Natural killer cell (primary cell): ENCODE measurements around the gene SOX4. TPM values are rescaled to one million over a fixed set of nuclear protein-coding genes. Genes with fewer than 3 reads are reported as not detected.

ENCODE experiments used
- ATAC-seq, 3 donors: fragments of 150-1000 bp in 2 of 3; fragments of 200-7000 bp in 1 of 3; cut with Tn5 transposase; 1 replicate in 1 of 3; 2 replicates in 2 of 3; pipeline ENCODE4 v1.10.0; 2021; ENCODE audit warnings: mild to moderate bottlenecking in 2 of 3, moderate library complexity in 2 of 3
- DNase-seq, 2 donors: peaks; one replicate each; pipeline versions ENCODE4 v3.0.0 to v3.0.0-alpha.2; 2013 to 2021; ENCODE audit warnings: mixed read lengths in 1 of 2
- H3K27ac ChIP-seq: one replicate; pipeline ENCODE4 v1.5.1; 2013; ENCODE audit warnings: mild to moderate bottlenecking, low read length
- H3K27me3 ChIP-seq: one replicate; pipeline ENCODE4 v1.6.1; 2013; ENCODE audit warnings: low read length; ENCODE audit not compliant: control insufficient read depth, insufficient read depth
- H3K36me3 ChIP-seq: one replicate; pipeline ENCODE4 v1.6.1; 2013; ENCODE audit warnings: low read length; ENCODE audit not compliant: control insufficient read depth, insufficient read depth
- H3K4me1 ChIP-seq: one replicate; pipeline ENCODE4 v1.6.1; 2013; ENCODE audit warnings: low read length; ENCODE audit not compliant: control insufficient read depth, insufficient read depth
- H3K4me3 ChIP-seq: one replicate; pipeline ENCODE4 v1.5.1; 2013; ENCODE audit warnings: low read length
- H3K9me3 ChIP-seq: one replicate; pipeline ENCODE4 v1.6.1; 2013; ENCODE audit warnings: low read length; ENCODE audit not compliant: control insufficient read depth, insufficient read depth
- H3K27ac Mint-ChIP-seq, 2 donors: one replicate each; pipeline ENCODE4 v1.8.0; 2022; ENCODE audit warnings: mild to moderate bottlenecking in 2 of 2, mixed read lengths in 2 of 2, moderate library complexity in 1 of 2
- H3K27me3 Mint-ChIP-seq, 2 donors: one replicate each; pipeline ENCODE4 v1.8.0; 2022; ENCODE audit warnings: low read depth in 2 of 2, mixed read lengths in 2 of 2
- H3K36me3 Mint-ChIP-seq: one replicate; pipeline ENCODE4 v1.8.0; 2022; ENCODE audit warnings: mixed read lengths
- H3K4me1 Mint-ChIP-seq, 2 donors: one replicate each; pipeline ENCODE4 v1.8.0; 2022; ENCODE audit warnings: mixed read lengths in 2 of 2
- H3K4me3 Mint-ChIP-seq: one replicate; pipeline ENCODE4 v1.8.0; 2022; ENCODE audit warnings: mild to moderate bottlenecking, moderate library complexity, mixed read lengths
- H3K9me3 Mint-ChIP-seq, 2 donors: one replicate each; pipeline ENCODE4 v1.8.0; 2022; ENCODE audit warnings: mixed read lengths in 2 of 2
- CTCF ChIP-seq: fragments of 200-600 bp; IDR thresholded peaks from one replicate; pipeline ENCODE4 v1.8.0; 2022; ENCODE audit warnings: antibody characterized with exemption
- WGBS: methylation state at CpG from one replicate; pipeline ENCODE4 v1.1.7; 2013; ENCODE audit warnings: missing lambda C conversion rate; ENCODE audit not compliant: insufficient coverage; 5-methylcytosine and 5-hydroxymethylcytosine counted together
- intact Hi-C: fragments of 100-400 bp; cut with micrococcal nuclease; formaldehyde crosslinking; loops from one replicate; pipeline ENCODE4 v1.14.2; 2022
- total RNA-seq, 4 donors: library from RNA; stranded (reverse); fragments of 120-200 nt in 1 of 4; gene quantifications; one replicate each; pipeline versions ENCODE4 v1.2.3 to v1.2.4, GENCODE V29; 2013 to 2022

The SOX4 gene
- total RNA-seq, 3 donors from 2014 or later (not counting 1 experiment from before 2014, with no cell fraction given): 4.4 to 7.6 (median 6.4) TPM

DNA sequence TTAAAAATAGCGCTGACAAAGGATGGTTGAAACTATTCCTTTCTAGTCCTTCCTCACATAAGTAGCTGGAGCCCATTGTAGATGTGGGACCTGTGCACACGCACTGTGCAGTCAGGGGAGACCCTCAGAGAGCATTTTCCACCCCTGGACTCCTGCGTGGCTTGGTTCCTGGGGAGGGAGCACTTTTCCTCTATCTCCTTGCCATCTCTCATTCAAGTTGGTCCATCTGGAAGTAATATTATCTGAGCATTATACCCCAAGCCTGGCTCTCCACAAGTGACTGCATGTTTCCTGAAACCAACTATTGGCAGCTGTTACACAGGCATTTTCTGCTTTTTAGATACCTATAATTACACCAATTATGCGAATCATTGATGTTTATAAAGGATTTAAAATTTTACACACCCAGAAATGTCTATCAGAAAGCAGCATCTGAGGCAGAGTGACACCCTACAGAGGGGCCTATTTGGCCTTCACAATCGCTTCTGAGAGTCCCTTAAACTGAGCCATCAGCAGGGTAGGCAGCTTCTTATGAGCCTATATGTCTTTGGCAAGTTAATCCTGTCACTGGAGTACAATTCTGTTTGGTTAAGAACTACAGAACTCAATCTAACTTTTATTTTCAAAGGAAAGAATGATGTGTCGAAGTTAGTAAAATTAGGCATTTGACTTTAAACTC, 18.7 kb downstream of the SOX4 start:
- intact Hi-C loops: no loop called here
- H3K36me3 ChIP-seq: no peaks in the 10 kb centered on the region
- Mint-ChIP-seq H3K27ac (no peak overlapping the region), H3K4me3 (no peak overlapping the region), H3K27me3 (peaks cover 0 to 5% of the 10 kb centered on the region in 2 donors), H3K4me1 (no peaks in the 10 kb centered on the region), H3K9me3 (no peaks in the 10 kb centered on the region), H3K36me3 (no peaks in the 10 kb centered on the region)
- no peak overlapping the region for H3K27ac ChIP-seq
- ATAC-seq: no peak
- H3K9me3 ChIP-seq: no peaks in the 10 kb centered on the region
- 83% methylated on average over 6 of the region's 6 CpGs for WGBS
- H3K27me3 ChIP-seq: no peaks in the 10 kb centered on the region
- no peak for TF ChIP-seq CTCF
- peaks cover 2% of the 10 kb centered on the region for H3K4me1 ChIP-seq
- DNase-seq: no peak
- H3K4me3 ChIP-seq: no peak overlapping the region

DNA sequence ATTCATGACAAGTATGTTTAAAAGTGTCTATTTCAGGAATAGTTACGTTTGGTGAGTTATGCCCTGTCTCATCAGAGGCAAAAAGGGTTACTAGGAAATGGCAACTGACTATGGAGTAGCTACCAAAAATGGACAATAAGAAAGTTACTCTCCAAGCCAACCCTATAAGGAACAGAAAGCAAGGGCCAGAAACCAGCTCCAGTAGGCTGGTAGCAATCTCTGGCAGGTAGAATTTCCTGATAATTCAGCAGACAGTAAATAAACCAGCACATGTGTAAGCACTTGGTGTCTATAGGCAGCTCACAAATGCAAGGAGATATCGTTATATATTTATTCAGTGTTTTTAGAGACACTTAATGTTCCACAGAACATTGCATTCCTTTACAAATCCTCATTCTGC, 20.3 kb downstream of the SOX4 start:
- 60% methylated on average over 1 of the region's 2 CpGs for WGBS
- no peak overlapping the region for H3K4me3 ChIP-seq

GRCh38 chr6:21614226-21614625, 20.7 kb downstream of the SOX4 start:
- Histone ChIP-seq H3K27me3 (no peaks in the 10 kb centered on the region), H3K4me1 (peaks cover 2% of the 10 kb centered on the region), H3K36me3 (no peaks in the 10 kb centered on the region), H3K27ac (no peak overlapping the region), H3K9me3 (no peaks in the 10 kb centered on the region), H3K4me3 (no peak overlapping the region)
- no peak for TF ChIP-seq CTCF
- Mint-ChIP-seq H3K36me3 (no peaks in the 10 kb centered on the region), H3K27ac (no peak overlapping the region), H3K4me1 (no peaks in the 10 kb centered on the region), H3K27me3 (peaks cover 0 to 5% of the 10 kb centered on the region in 2 donors), H3K9me3 (no peaks in the 10 kb centered on the region), H3K4me3 (no peak overlapping the region)
- 90% methylated on average over 4 of the region's 4 CpGs for WGBS
- intact Hi-C loops: no loop called here
- no peak for DNase-seq
- ATAC-seq: peak in 1 of 3 donors; percentile 32

More for the DNA sequence above, 20.3 kb downstream of the SOX4 start:
- Mint-ChIP-seq H3K27me3 (peaks cover 0 to 5% of the 10 kb centered on the region in 2 donors), H3K27ac (no peak overlapping the region), H3K36me3 (no peaks in the 10 kb centered on the region), H3K9me3 (no peaks in the 10 kb centered on the region), H3K4me3 (no peak overlapping the region), H3K4me1 (no peaks in the 10 kb centered on the region)
- Histone ChIP-seq H3K27ac (no peak overlapping the region), H3K9me3 (no peaks in the 10 kb centered on the region), H3K4me1 (peaks cover 2% of the 10 kb centered on the region), H3K36me3 (no peaks in the 10 kb centered on the region), H3K27me3 (no peaks in the 10 kb centered on the region)
- ATAC-seq: no peak
- no peak for DNase-seq
- no peak for TF ChIP-seq CTCF
- intact Hi-C loops: no loop called here

GRCh38 chr6:21615504-21615903, 22.0 kb downstream of the SOX4 start:
- Histone ChIP-seq H3K27ac (no peak overlapping the region), H3K27me3 (no peaks in the 10 kb centered on the region), H3K4me1 (no peaks in the 10 kb centered on the region), H3K9me3 (no peaks in the 10 kb centered on the region), H3K36me3 (no peaks in the 10 kb centered on the region), H3K4me3 (no peak overlapping the region)
- ATAC-seq: no peak
- DNase-seq: no peak
- Mint-ChIP-seq H3K27me3 (peaks cover 0 to 9% of the 10 kb centered on the region in 2 donors), H3K4me1 (no peaks in the 10 kb centered on the region), H3K4me3 (no peak overlapping the region), H3K27ac (no peak overlapping the region), H3K36me3 (no peaks in the 10 kb centered on the region), H3K9me3 (no peaks in the 10 kb centered on the region)
- intact Hi-C loops: no loop called here
- 70% methylated on average over 3 of the region's 3 CpGs for WGBS
- TF ChIP-seq CTCF: no peak
